Measurements from ENCODE around the gene ARHGEF17. TPM values are rescaled to one million over a fixed set of nuclear protein-coding genes. Genes with fewer than 3 reads are reported as not detected.

Gene ARHGEF17
- polyA plus RNA-seq, 2 of the 4 experiments (the other 2 are of a cell fraction) = 7.0 to 16.2 TPM

DNA sequence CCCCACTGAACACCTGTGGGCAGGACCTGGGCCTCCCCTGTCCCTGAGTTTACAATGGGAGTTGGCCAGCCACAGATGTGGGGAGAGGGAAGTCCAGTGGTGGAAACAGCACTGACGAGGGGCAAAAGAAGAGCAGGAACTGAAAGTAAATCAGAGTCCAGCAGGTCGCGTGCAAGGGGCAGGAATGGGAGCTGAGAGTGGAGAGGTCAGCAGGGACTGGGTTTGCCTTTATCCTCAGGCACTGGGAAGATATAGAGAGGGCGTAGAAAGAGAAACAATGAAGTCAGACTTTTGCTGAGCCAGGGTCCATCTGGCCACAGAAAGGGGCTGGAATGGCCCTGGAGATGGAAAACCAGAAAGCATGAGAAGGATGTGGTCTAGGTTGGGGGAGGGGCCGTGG lies 27.4 kb upstream of the ARHGEF17 start:
- no peak overlapping the region for H3K4me2 ChIP-seq
- TF ChIP-seq JUNB (IDR thresholded peaks at IDR 0.05) (no peak), HOXA7 (CRISPR knock-in tag; IDR thresholded peaks at IDR 0.05) (no peak), CHD2 (IDR thresholded peaks at IDR 0.05; ENCODE audit: low read length, partially characterized antibody) (no peak), RNF2 (IDR thresholded peaks at IDR 0.05; ENCODE audit: borderline replicate concordance, low read depth) (no peak)
- ATAC-seq = no peak
- DNase-seq (ENCODE audit: low read depth in 1 of 2, low spot score in 1 of 2) = no peak
- H3K9me3 ChIP-seq = no peaks in the 10 kb centered on the region
- no peak for FAIRE-seq
- ChIA-PET CTCF (interaction anchor here (0.6 to 16.9 kb wide), 10 partner anchors 10 to 102 kb away, joined by 3 to 224 read pairs (median 7); partner anchors contain the start of genes ARHGEF17 and P2RY6), POLR2A (interaction anchor here (0.5 kb wide), 1 partner anchor 27 kb away, joined by 3 read pairs; no protein-coding TSS in a partner anchor)
- WGBS (ENCODE audit: missing lambda C conversion rate) = 83% methylated on average over 5 of the region's 5 CpGs
- peaks cover 5% of the 10 kb centered on the region; the same call in 1 of the 3 replicates for H3K4me1 ChIP-seq
- no peak overlapping the region for H3K4me3 ChIP-seq
- no peak overlapping the region for H3K27ac ChIP-seq

GRCh38 chr11:73281201-73281741 lies 26.8 kb upstream of the ARHGEF17 start:
- no peak for FAIRE-seq
- H3K27ac ChIP-seq = no peak overlapping the region
- ATAC-seq = no peak
- DNase-seq (ENCODE audit: low read depth in 1 of 2, low spot score in 1 of 2) = no peak
- POLR2A ChIA-PET = no interaction called here
- peaks cover 5% of the 10 kb centered on the region; the same call in 1 of the 3 replicates for H3K4me1 ChIP-seq
- H3K4me3 ChIP-seq = no peak overlapping the region
- H3K4me2 ChIP-seq = no peak overlapping the region
- H3K9me3 ChIP-seq = no peaks in the 10 kb centered on the region
- WGBS (ENCODE audit: missing lambda C conversion rate) = 96% methylated on average over 2 of the region's 3 CpGs
- no peak for TF ChIP-seq NR3C1 (IDR thresholded peaks at IDR 0.05)
- TF ChIP-seq PHF8 (IDR thresholded peaks at IDR 0.05; ENCODE audit: borderline replicate concordance, low read depth) = no peak
- no peak for TF ChIP-seq RAD21 (conservative IDR thresholded peaks at IDR 0.05 in 1 of 2, IDR thresholded peaks at IDR 0.05 in 1 of 2)
- no peak for TF ChIP-seq FOSB (CRISPR knock-in tag; IDR thresholded peaks at IDR 0.05)
- TF ChIP-seq, protein P1, sequence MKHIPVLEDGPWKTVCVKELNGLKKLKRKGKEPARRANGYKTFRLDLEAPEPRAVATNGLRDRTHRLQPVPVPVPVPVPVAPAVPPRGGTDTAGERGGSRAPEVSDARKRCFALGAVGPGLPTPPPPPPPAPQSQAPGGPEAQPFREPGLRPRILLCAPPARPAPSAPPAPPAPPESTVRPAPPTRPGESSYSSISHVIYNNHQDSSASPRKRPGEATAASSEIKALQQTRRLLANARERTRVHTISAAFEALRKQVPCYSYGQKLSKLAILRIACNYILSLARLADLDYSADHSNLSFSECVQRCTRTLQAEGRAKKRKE (CRISPR knock-in tag; IDR thresholded peaks at IDR 0.05; ENCODE audit: low read depth) = no peak
- no peak for TF ChIP-seq KDM5A (IDR thresholded peaks at IDR 0.05)
- TF ChIP-seq HOXB5 (CRISPR knock-in tag; IDR thresholded peaks at IDR 0.05) = no peak
- no peak for TF ChIP-seq HDAC2 (IDR thresholded peaks at IDR 0.05)
- no peak for TF ChIP-seq FOXS1 (CRISPR knock-in tag; IDR thresholded peaks at IDR 0.05)
- TF ChIP-seq POLR2AphosphoS2 (conservative IDR thresholded peaks at IDR 0.05; ENCODE audit: low read length) = no peak
- TF ChIP-seq PBX3 (IDR thresholded peaks at IDR 0.05) = no peak
- no peak for TF ChIP-seq CBX8 (IDR thresholded peaks at IDR 0.05)
- TF ChIP-seq, protein P2, sequence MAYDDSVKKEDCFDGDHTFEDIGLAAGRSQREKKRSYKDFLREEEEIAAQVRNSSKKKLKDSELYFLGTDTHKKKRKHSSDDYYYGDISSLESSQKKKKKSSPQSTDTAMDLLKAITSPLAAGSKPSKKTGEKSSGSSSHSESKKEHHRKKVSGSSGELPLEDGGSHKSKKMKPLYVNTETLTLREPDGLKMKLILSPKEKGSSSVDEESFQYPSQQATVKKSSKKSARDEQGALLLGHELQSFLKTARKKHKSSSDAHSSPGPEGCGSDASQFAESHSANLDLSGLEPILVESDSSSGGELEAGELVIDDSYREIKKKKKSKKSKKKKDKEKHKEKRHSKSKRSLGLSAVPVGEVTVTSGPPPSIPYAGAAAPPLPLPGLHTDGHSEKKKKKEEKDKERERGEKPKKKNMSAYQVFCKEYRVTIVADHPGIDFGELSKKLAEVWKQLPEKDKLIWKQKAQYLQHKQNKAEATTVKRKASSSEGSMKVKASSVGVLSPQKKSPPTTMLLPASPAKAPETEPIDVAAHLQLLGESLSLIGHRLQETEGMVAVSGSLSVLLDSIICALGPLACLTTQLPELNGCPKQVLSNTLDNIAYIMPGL (CRISPR knock-in tag; IDR thresholded peaks at IDR 0.05; ENCODE audit: borderline replicate concordance) = no peak
- TF ChIP-seq RFX5 (IDR thresholded peaks at IDR 0.05) = no peak
- TF ChIP-seq ESRRA (IDR thresholded peaks at IDR 0.05; ENCODE audit: borderline replicate concordance, low read length) = no peak
- no peak for TF ChIP-seq EP300 (IDR thresholded peaks at IDR 0.05)
- TF ChIP-seq FOSL2 (IDR thresholded peaks at IDR 0.05) = no peak
- no peak for TF ChIP-seq FOSL2 (CRISPR knock-in tag; IDR thresholded peaks at IDR 0.05)
- CTCF ChIA-PET = interaction anchor here (0.6 to 16.9 kb wide), 9 partner anchors 9 to 449 kb away, joined by 3 to 224 read pairs (median 4); partner anchors contain the start of genes ARHGEF17 and P2RY6

Data from A549 (cell line).